H1 (cell line): Measurements from ENCODE around the gene SLC6A8. TPM values are rescaled to one million over a fixed set of nuclear protein-coding genes. Genes with fewer than 3 reads are reported as not detected.

Experiments
- CTCF ChIA-PET: fragments of 300-600 bp; sonication (Branson Sonifier 250); formaldehyde crosslinking; loops from one replicate; lab custom pipeline; 2021; ENCODE audit not compliant: partially characterized antibody; lab: Charles Lee
- POLR2A ChIA-PET: fragments of 300-600 bp; sonication (Branson Sonifier 250); formaldehyde crosslinking; loops from one replicate; lab custom pipeline; 2021; ENCODE audit warnings: inconsistent platforms; ENCODE audit not compliant: partially characterized antibody; lab: Charles Lee
- DNase-seq, 2 experiments: peaks; one replicate each; pipeline versions ENCODE4 v3.0.0 to v3.0.0-alpha.2; 2010 to 2022; ENCODE audit warnings: low spot score in 2 of 2, low read depth in 1 of 2, mixed read lengths in 1 of 2
- FAIRE-seq: peaks from 2 replicates; lab custom pipeline; 2011; peaks lifted over from hg19 to GRCh38; lab: Jason Lieb, UNC
- H2AFZ ChIP-seq: 2 replicates; pipeline ENCODE4 v1.8.1; 2012; ENCODE audit warnings: low read length, inconsistent platforms
- H2AK5ac ChIP-seq: 2 replicates; pipeline ENCODE4 v1.6.1; 2013; ENCODE audit warnings: low read depth, low read length
- H2BK120ac ChIP-seq: replicated peaks from 2 replicates; pipeline ENCODE3; 2013; ENCODE audit warnings: low read depth, low read length, inconsistent platforms
- H2BK12ac ChIP-seq: 2 replicates; pipeline ENCODE4 v1.6.1; 2013; ENCODE audit warnings: low read depth, low read length
- H2BK15ac ChIP-seq: 2 replicates; pipeline ENCODE4 v1.6.1; 2013; ENCODE audit warnings: low read length
- H2BK20ac ChIP-seq: 2 replicates; pipeline ENCODE4 v1.6.1; 2013; ENCODE audit warnings: low read length
- H2BK5ac ChIP-seq: 2 replicates; pipeline ENCODE4 v1.6.1; 2013; ENCODE audit warnings: low read depth, low read length
- H3K14ac ChIP-seq: 2 replicates; pipeline ENCODE4 v1.6.1; 2013; ENCODE audit warnings: inconsistent platforms; ENCODE audit not compliant: insufficient read length
- H3K18ac ChIP-seq: 2 replicates; pipeline ENCODE4 v1.6.1; 2013; ENCODE audit warnings: low read length; ENCODE audit errors: extremely low read depth
- H3K23ac ChIP-seq: 2 replicates; pipeline ENCODE4 v1.6.1; 2013; ENCODE audit warnings: inconsistent platforms; ENCODE audit not compliant: insufficient read length
- H3K23me2 ChIP-seq: 2 replicates; pipeline ENCODE4 v1.6.1; 2013; ENCODE audit warnings: low read depth, low read length
- H3K27ac ChIP-seq: 2 replicates; pipeline ENCODE4 v1.6.1; 2011; ENCODE audit warnings: low read depth, low read length, inconsistent platforms
- H3K27me3 ChIP-seq, 4 experiments: replicated peaks in 1 of 4; 1 replicate in 1 of 4; 2 replicates in 3 of 4; pipeline versions ENCODE4 v1.6.1 to v1.8.1; 2011 to 2013; ENCODE audit warnings: low read length in 3 of 4, mild to moderate bottlenecking in 3 of 4, inconsistent platforms in 2 of 4, mixed read lengths in 2 of 4, moderate library complexity in 1 of 4; ENCODE audit not compliant: control insufficient read depth in 3 of 4, insufficient read depth in 3 of 4; ENCODE audit errors: extremely low read depth in 1 of 4
- H3K36me3 ChIP-seq, 4 experiments: 2 replicates each; pipeline versions ENCODE4 v1.6.1 to v1.8.1; 2011 to 2013; ENCODE audit warnings: mild to moderate bottlenecking in 4 of 4, low read length in 3 of 4, moderate library complexity in 2 of 4, control low read depth in 1 of 4, inconsistent platforms in 1 of 4; ENCODE audit not compliant: insufficient read depth in 4 of 4, control insufficient read depth in 2 of 4
- H3K4ac ChIP-seq: replicated peaks from 2 replicates; pipeline ENCODE3; 2013; ENCODE audit warnings: low read length, low read depth, mixed read lengths, inconsistent platforms; ENCODE audit not compliant: insufficient read length
- H3K4me1 ChIP-seq, 4 experiments: replicated peaks in 1 of 4; 1 replicate in 1 of 4; 2 replicates in 3 of 4; pipeline versions ENCODE4 v1.6.1 to v1.8.1; 2011 to 2013; ENCODE audit warnings: low read length in 3 of 4, inconsistent platforms in 2 of 4, mixed read lengths in 1 of 4; ENCODE audit not compliant: insufficient read depth in 4 of 4, control insufficient read depth in 3 of 4
- H3K4me2 ChIP-seq, 2 experiments: 2 replicates each; pipeline versions ENCODE4 v1.6.1 to v1.8.1; 2011 to 2013; ENCODE audit warnings: low read depth in 2 of 2, low read length in 2 of 2, control low read depth in 1 of 2, inconsistent platforms in 1 of 2, mild to moderate bottlenecking in 1 of 2; ENCODE audit not compliant: insufficient read depth in 1 of 2
- H3K4me3 ChIP-seq, 4 experiments: fragments of 200-600, 300-600 bp in 1 of 4; sonication (generic), shearing (Covaris generic), sonication (Bioruptor Twin) in 1 of 4; 2 replicates each; pipeline versions ENCODE4 v1.5.1 to v1.8.1; 2011 to 2016; ENCODE audit warnings: low read length in 4 of 4, low read depth in 3 of 4, control low read depth in 2 of 4, inconsistent platforms in 2 of 4, mild to moderate bottlenecking in 2 of 4, mixed read lengths in 1 of 4, moderate library complexity in 1 of 4; ENCODE audit not compliant: insufficient read depth in 2 of 4; ENCODE audit errors: extremely low read depth in 1 of 4
- H3K56ac ChIP-seq: replicated peaks from 2 replicates; pipeline ENCODE3; 2013; ENCODE audit warnings: low read depth, mild to moderate bottlenecking, mixed read lengths, low read length, inconsistent platforms; ENCODE audit not compliant: insufficient read length
- H3K79me1 ChIP-seq: 2 replicates; pipeline ENCODE4 v1.6.1; 2013; ENCODE audit warnings: low read depth, low read length, control low read depth
- H3K79me2 ChIP-seq, 2 experiments: 2 replicates each; pipeline versions ENCODE4 v1.6.1 to v1.8.1; 2012 to 2013; ENCODE audit warnings: low read length in 2 of 2, mild to moderate bottlenecking in 2 of 2, inconsistent platforms in 1 of 2; ENCODE audit not compliant: insufficient read depth in 2 of 2, control insufficient read depth in 1 of 2
- H3K9ac ChIP-seq, 4 experiments: replicated peaks in 1 of 4; 1 replicate in 1 of 4; 2 replicates in 3 of 4; pipeline versions ENCODE4 v1.6.1 to v1.8.1; 2011 to 2013; ENCODE audit warnings: low read depth in 3 of 4, low read length in 3 of 4, control low read depth in 2 of 4, mild to moderate bottlenecking in 2 of 4, moderate library complexity in 2 of 4, inconsistent platforms in 1 of 4; ENCODE audit errors: extremely low read depth in 1 of 4
- H3K9me3 ChIP-seq, 2 experiments: 2 replicates each; pipeline versions ENCODE4 v1.6.1 to v1.8.1; 2012 to 2013; ENCODE audit warnings: mild to moderate bottlenecking in 2 of 2, moderate library complexity in 2 of 2, control low read depth in 1 of 2, inconsistent platforms in 1 of 2, low read depth in 1 of 2, low read length in 1 of 2, mixed read lengths in 1 of 2; ENCODE audit not compliant: insufficient read depth in 2 of 2
- H4K20me1 ChIP-seq, 2 experiments: replicated peaks in 1 of 2; 2 replicates each; pipeline versions ENCODE3 to v1.8.1; 2011 to 2013; ENCODE audit warnings: inconsistent platforms in 2 of 2, low read length in 2 of 2, mild to moderate bottlenecking in 1 of 2; ENCODE audit not compliant: insufficient read depth in 2 of 2, control insufficient read depth in 1 of 2
- H4K5ac ChIP-seq: 2 replicates; pipeline ENCODE4 v1.6.1; 2013; ENCODE audit warnings: low read length, low read depth, mixed read lengths, inconsistent platforms; ENCODE audit not compliant: insufficient read length
- H4K8ac ChIP-seq: 2 replicates; pipeline ENCODE4 v1.8.0; 2013; ENCODE audit warnings: mild to moderate bottlenecking, moderate library complexity, low read length, inconsistent platforms; ENCODE audit not compliant: insufficient read depth; ENCODE audit errors: extremely low read depth
- H4K91ac ChIP-seq: replicated peaks from 2 replicates; pipeline ENCODE3; 2013; ENCODE audit warnings: low read length, mixed read lengths, inconsistent platforms; ENCODE audit not compliant: insufficient read length
- MAX ChIP-seq: IDR thresholded peaks from 2 replicates; pipeline ENCODE4 v1.6.1; 2012; ENCODE audit warnings: inconsistent platforms
- RXRA ChIP-seq: IDR thresholded peaks from 2 replicates; pipeline ENCODE4 v1.6.1; 2011; ENCODE audit warnings: low read depth, mild to moderate bottlenecking, low read length, moderate library complexity; ENCODE audit not compliant: insufficient read depth
- SP2 ChIP-seq: IDR thresholded peaks from 2 replicates; pipeline ENCODE4 v1.6.1; 2012; ENCODE audit warnings: mild to moderate bottlenecking, low read length, inconsistent platforms
- TEAD4 ChIP-seq: IDR thresholded peaks from 2 replicates; pipeline ENCODE4 v1.6.1; 2012; ENCODE audit warnings: low read depth, low read length, inconsistent platforms, mixed read lengths
- WGBS, 2 experiments: shearing (Covaris generic) in 1 of 2; methylation state at CpG; one replicate each; pipeline versions ENCODE4 v1.1.6 to v1.1.7; 2013 to 2015; ENCODE audit warnings: low lambda C conversion rate in 2 of 2, mixed read lengths in 2 of 2, inconsistent platforms in 1 of 2, low coverage in 1 of 2, missing lambda C conversion rate in 1 of 2; ENCODE audit not compliant: insufficient replicate concordance in 2 of 2, insufficient coverage in 1 of 2, insufficient read length in 1 of 2; ENCODE audit errors: extremely low coverage in 1 of 2, missing lambda C conversion rate in 1 of 2; 5-methylcytosine and 5-hydroxymethylcytosine counted together
- polyA plus RNA-seq, 7 experiments: library from polyadenylated mRNA; depleted of rRNA in 3 of 7; stranded (reverse) in 5 of 7; unstranded in 2 of 7; fragments of >200 nt in 5 of 7; fragments of 200-250 nt in 2 of 7; gene quantifications; 1 replicate in 5 of 7; 2 replicates in 1 of 7; 4 replicates in 1 of 7; pipeline versions ENCODE4 v1.2.1 to v1.2.3, GENCODE V29; 2011 to 2013; ENCODE audit warnings: missing spikeins in 2 of 7, mixed read lengths in 2 of 7
- total RNA-seq: library from RNA; stranded (reverse); fragmentation: NEBNext Ultra II Directional; extraction: Animal tissue kit (Norgen Biotek cat#: 25700); gene quantifications from 2 replicates; pipeline ENCODE4 v1.2.1, GENCODE V29; 2021

Gene SLC6A8
- total and polyA plus RNA-seq, 2 of the 8 experiments (the other 6 are each of a cell fraction or from before 2014, with no cell fraction given) = 87.7 to 94.7 TPM

GRCh38 chrX:153726286-153727122 is 38.8 kb downstream of the SLC6A8 start:
- Histone ChIP-seq H3K23me2 (peaks cover 5% of the 10 kb centered on the region; the same call in 1 of the 2 replicates), H3K27ac (no peak overlapping the region), H3K79me1 (peaks cover 3% of the 10 kb centered on the region; the same call in 1 of the 2 replicates), H3K4me2 (peak overlapping the region; percentile 33 to 51), H2AFZ (no peak overlapping the region), H2BK15ac (no peak overlapping the region), H3K9me3 (no peaks in the 10 kb centered on the region), H4K8ac (no peak overlapping the region), H2AK5ac (0 out of 2 replicates have a peak overlapping the region, but pooled peaks have one; percentile 65), H3K4me3 (peak overlapping the region in 1 of 4 experiments; percentile 24; a peak in 1 of 8 replicates), H3K79me2 (peaks cover 0 to 18% of the 10 kb centered on the region in 2 experiments; a peak in 2 of 4 replicates), H3K36me3 (peaks cover 0 to 8% (median 0%) of the 10 kb centered on the region in 4 experiments; a peak in 2 of 8 replicates), H3K18ac (no peak overlapping the region; the same call in 1 of the 2 replicates), H2BK20ac (no peak overlapping the region), H3K9ac (no peak overlapping the region), H3K14ac (no peak overlapping the region), H3K56ac (no peak overlapping the region), H4K5ac (no peak overlapping the region), H2BK120ac (no peak overlapping the region), H4K91ac (peak overlapping the region; percentile 17), H3K4ac (no peak overlapping the region), H2BK5ac (peak overlapping the region; percentile 66; the same call in 1 of the 2 replicates), H4K20me1 (peaks cover 4 to 15% of the 10 kb centered on the region in 2 experiments), H3K23ac (no peak overlapping the region), H3K27me3 (no peaks in the 10 kb centered on the region), H2BK12ac (0 out of 2 replicates have a peak overlapping the region, but pooled peaks have one; percentile 17), H3K4me1 (peaks cover 0 to 24% (median 13%) of the 10 kb centered on the region in 4 experiments; a peak in 6 of 7 replicates)
- FAIRE-seq (peak; percentile 75), DNase-seq (peak; percentile 38 to 72)
- TF ChIP-seq TEAD4 = peak; percentile 3; the same call in 1 of the 2 replicates
- peak; percentile 34; the same call in 1 of the 2 replicates for TF ChIP-seq MAX
- peak; percentile 92 for TF ChIP-seq RXRA
- TF ChIP-seq SP2 = no peak
- WGBS, 2 experiments = 48% methylated on average over 17 of the region's 35 CpGs; no CpG with 5 or more reads in 1 of the 2 experiments
- POLR2A ChIA-PET = interaction anchor here (0.6 to 2.0 kb wide), 7 partner anchors 10 to 681 kb away, joined by 3 to 11 read pairs (median 5); partner anchors contain the start of gene SLC6A8
- CTCF ChIA-PET = interaction anchor here (0.7 to 1.8 kb wide), 4 partner anchors 13 to 163 kb away, joined by 3 to 6 read pairs (median 4); no protein-coding TSS in a partner anchor
